ENCODE measurements around the gene PACS1.
A peak's percentile ranks its signal among the peaks of the same experiment; 100 is the strongest.

PACS1 gene

DNA sequence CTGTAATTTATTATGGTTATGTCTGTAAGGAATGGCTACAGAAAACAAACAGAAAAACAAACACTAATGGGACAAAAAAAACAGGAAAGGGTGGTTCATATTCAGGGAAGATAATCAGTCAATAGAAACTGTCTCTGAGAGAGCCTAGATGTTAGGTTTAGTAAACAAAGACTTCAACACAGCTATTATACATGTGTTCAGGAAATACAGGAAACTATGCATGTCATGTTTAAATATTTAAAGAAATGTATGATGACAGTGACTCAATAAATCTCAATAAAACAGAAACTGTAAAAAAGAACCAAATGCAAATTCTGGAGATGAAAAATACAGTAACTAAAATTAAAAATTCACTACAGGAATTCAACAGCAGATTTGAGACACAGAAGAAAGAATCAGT, 76.0 kb downstream of the PACS1 start:
- DNase-seq, result no peak

DNA sequence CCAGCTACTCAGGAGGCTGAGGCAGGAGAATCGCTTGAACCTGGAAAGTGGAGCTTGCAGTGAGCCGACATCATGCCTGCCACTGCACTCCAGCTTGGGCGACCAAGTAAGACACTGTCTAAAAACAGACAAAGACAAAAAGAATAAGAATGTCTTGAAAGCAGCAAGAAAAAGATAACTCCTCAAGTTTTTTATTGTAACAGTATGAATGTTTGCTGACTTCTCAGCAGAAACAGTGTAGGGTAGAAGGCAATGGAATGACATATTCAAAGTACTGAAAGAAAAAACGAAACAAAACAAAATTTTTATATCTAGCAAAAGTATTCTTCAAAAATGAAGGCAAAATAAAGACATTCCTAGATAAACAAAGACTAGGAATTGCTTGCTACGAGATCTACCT, 76.9 kb downstream of the PACS1 start:
- no peak for DNase-seq

DNA sequence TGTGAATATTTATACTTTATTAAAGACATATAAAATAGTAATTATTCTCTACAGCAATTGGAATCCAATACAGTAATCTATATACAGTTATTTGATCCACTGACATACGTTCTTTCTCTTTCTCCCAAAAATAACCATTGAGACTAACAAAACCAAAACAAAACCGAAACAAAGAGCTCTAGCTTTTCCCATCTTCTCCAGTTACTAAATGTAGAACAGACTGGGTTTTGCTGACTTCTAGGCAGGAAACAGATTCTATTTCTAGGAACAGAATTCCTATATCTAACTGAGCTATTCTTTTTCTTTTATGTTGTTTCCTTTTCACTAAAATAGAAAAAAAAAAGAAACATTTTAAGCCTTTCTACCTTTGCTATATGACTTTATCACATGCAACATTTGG, 80.1 kb downstream of the PACS1 start:
- DNase-seq, result no peak

DNA sequence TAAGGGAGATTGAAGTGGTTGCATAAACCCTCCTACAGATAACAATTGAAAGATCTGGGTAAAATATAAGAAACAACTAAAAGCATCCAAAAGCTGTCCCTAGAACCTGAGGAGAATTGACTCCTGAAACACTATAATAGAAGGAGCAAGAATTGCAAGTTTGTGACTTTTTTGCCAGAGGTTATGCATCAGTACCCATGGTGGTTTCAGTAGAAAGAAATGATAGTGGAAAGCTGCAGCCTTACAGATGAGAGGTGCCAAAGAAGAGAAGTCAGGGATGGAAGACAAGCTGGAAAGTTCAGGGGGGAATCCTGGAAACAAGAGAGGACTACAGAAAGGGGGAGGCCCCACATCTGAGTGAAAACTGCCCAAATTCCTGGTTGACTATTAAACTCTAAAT, 80.7 kb downstream of the PACS1 start:
- no peak for DNase-seq

DNA sequence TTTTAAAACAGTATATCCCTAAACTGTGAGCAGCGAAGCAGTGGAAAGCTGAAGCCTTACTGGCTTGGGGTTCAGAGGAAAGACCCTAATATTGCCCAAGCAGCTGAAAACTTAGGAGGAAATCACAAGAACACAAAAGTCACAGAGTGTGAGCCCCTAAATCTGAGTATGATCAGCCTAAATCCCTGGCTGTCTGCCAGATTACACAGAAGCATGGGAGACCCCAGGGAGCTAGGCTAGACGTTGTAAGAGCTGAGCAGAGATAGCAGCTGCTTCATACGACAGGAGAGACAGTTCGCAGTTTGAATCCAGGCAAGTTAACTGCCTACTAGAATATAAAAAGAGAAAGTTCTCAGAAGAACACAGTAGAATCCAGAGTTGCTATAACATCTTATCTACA, 81.2 kb downstream of the PACS1 start:
- DNase-seq, result no peak

DNA sequence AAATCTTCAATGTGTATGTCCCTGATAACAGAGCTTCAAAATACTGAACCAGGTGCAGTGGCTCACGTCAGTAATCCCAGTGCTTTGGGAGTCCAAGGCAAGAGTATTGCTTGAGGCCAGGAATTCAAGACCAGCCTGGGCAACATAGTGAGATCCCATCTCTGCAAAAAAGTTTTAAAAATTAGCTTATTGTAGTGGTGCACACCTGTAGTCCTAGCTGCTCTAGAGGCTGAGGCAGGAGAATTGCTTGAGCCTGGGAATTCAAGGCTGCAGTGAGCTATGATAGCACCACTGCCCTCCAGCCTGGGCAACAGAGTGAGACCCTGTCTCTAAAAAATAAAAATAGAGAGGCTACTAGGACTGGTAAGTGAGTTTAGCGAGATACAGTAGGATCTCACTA, 84.0 kb downstream of the PACS1 start:
- no peak for DNase-seq

DNA sequence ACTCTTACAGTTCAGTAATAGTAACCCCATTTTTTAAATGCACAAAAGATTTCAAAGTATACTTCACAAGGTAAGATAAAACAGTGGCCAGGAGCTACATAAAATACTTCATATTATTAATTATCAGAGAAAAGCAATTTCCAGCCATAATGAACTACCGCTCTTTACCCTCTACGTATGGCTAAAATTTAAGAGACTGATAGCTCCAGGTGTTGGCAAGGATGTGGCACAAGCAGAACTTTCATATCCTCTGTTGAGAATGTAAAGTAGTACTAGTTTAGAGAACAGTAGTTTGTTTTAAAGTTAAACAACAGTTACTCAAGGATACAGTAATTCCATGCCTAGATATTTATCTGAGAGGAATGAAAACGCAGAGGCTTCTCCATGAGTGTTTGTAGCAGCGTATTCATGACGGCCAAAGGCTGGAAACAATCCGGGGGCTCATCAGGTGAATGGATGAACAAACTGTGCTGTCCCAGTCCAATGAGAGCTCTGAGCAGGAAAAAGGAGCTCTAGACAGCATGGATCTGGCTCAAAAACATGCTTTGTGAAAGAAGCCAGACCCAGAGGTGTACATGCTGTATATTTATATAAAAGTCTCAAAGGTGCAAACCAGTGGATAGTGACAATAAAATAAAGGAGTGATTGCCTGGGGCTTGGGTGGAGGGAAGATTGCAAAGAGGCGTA, 85.5 kb downstream of the PACS1 start:
- DNase-seq, result no peak

DNA sequence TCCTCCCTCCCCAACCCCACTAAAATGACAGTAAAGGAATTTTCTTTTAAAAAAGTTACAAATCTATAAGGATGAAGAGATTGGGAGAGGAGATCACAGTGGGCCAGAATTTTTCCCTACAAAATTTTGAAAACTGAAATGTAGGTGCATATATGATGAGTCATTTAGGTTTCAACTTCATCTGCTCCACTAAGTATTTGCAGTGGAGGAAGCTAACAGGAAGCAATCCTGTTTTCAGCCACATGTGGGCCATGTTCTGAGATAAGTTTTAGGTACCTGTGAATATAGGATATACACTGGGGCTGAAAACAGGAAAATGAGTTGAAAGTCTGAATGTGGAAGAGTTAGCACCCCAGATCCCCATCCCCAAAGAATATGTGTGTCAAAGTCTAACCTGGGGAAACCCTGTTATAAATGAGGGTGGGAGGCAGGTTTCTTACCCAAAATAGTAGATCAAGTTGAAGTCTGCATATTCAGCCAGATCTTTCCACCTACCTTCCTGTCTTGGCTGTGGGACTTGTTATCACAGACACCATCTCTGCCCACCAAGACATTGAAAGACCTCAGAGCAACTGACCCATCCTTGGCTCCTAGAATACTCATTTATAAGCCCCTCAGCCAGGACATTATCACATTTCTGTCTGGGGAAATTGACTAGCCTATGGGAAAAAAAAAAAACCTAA, 87.3 kb downstream of the PACS1 start:
- peak in 1 of 2 experiments; percentile 8 for DNase-seq

DNA sequence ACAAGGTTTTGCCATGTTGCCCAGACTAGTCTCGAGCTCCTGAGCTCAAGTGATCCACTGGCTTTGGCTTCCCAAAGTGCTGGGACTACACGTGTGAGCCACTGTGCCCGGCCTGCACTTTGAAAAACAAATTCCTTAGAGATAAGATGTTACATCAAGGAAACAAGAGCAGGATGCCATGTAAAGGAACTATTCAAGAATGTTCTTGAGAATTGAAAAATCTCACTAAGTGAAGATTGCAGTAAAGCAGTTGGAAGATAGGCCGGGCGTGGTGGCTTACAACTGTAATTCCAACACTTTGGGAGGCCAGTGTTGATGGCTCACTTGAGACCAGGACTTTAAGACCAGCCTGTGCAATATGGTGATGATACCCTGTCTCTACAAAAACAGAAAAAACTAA, 88.1 kb downstream of the PACS1 start:
- DNase-seq, result no peak

DNA sequence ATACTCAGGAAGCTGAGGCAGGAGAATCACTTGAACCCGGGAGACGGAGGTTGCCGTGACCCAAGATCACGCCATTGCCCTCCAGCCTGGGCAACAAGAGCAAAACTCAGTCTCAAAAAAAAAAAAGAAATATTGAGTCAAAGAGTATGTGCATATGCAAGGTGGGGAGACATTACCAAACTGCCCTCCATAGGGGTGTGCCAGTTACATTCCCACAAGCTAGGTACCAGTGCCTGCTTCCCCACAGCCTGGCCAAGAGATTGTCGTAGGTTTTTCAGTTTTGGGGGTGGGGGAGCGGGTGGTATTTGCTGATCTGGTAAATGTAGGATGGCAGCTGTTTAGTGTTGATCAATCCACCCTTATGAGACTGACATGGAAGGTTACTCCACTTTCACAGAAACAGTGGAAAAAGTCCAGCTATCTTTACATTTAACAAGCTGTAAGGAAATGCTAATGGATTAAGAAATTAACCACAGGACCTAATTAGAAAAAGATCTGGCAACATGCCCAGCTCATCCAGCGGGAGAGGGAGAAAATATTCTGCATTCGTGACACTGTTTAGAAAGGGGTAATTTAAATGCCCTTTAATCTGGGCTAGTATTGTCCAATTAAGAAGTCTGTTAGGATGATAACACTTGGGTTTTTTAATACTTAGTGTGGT, 89.4 kb downstream of the PACS1 start:
- no peak for DNase-seq

DNA sequence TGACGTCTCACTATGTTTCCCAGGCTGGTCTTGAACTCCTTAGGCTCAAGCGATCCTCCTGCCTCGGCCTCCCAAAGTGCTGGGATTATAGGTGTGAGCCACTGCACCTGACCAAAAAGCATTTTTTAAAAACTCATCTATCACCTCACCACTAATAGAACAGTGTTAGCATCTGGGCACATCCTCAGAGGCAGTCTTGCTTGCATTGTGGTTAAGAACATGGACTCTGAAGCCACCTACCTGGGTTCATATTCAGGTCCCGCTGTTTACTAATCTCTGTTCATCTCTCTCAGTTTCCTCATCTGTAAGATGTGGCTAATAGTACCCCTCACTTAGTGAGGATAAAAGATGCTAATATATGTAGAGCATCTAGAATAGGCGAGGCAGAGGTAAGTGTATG, 90.6 kb downstream of the PACS1 start:
- DNase-seq, result no peak

DNA sequence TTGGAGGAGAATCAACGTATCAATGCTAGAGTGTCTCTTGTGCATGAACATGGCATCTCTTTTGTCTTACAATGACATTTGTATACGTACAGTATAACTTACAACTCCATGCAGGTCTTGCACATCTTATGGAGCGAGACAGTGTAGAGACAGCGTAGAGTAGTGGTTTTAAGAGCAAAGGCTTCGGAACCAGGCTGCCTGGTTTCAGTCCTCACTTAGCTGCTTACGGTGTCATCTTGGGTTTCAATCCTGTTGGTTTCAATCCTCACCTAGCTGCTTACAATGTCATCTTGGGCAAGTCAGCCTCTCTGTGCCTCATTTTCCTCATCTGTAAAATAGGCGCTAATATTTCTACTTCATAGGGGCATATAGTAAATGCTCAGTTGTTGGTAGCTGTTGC, 98.2 kb downstream of the PACS1 start:
- no peak for DNase-seq

DNA sequence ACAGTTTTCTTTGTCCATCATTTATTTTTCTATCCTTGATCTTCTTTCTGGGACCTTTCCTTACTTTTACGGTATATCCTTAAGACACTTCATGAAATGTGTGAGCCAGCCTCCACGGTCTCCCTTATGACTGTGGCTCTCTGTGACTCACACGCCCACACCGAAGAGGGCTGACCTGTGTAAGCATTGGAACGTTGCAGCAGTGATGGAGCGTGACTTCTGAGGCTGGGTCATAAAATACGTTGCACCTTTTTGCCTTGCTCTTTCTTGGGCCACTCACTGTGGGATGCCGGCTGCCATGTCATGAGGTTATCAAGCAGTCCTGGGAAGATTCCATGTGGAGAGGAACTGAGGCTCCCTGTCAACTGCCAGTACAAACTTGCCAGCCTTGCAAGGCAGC, 102.1 kb downstream of the PACS1 start:
- DNase-seq, result no peak

DNA sequence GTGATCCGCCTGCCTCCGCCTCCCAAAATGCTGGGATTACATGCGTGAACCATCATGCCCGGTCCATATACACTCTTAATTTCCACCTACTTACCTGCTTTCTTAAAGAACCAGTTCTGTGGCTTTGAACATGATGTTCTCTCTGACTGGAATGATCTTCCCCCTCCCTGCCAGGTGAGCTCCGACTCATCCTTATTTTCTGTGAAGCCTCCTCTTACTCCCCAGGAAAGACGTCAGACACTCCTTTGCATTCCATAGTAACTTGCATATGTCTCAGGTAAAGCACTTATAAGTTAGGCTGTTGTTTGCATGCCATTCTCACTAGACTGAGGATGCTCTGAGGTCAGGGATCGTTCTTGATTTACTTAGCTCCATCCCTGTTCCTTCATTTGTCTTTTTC, 106.6 kb downstream of the PACS1 start:
- DNase-seq, result no peak

DNA sequence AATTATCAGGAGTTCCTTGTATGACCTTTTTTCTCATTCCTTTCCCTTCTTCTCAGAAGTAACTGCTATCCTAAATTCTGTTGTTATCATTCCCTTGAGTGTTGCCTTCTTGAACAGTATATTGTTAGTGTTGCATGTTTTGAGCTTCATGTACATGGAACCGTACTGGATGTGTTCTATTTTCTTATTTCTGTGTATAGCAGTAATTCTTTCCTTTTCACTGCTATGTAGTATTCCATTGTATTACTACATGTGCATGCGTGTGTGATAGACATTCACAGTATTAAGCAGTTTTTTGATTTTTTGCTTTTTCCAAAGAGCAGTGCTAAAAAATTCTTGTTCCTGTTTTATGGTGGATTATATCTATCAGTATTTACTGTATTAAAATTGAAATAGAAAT, 108.1 kb downstream of the PACS1 start:
- no peak for DNase-seq

DNA sequence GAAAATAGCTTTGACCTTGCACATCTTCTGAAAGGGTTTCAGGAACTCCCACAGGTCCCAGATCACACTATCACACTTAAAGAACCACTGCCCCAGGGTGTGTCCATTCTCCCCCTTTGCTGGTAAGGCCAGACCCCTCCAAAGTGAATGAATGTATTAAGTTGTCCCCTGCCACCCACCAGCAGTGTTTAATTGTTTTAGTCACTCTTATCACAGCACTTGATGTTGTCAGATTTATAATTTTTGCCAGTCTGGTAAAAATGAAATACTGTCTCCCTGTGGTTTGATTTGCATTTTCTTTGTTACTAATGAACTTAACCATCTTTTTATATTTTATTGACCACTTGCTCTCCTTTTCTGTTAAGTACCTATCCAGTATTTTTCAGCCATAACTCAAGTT, 108.8 kb downstream of the PACS1 start:
- no peak for DNase-seq

DNA sequence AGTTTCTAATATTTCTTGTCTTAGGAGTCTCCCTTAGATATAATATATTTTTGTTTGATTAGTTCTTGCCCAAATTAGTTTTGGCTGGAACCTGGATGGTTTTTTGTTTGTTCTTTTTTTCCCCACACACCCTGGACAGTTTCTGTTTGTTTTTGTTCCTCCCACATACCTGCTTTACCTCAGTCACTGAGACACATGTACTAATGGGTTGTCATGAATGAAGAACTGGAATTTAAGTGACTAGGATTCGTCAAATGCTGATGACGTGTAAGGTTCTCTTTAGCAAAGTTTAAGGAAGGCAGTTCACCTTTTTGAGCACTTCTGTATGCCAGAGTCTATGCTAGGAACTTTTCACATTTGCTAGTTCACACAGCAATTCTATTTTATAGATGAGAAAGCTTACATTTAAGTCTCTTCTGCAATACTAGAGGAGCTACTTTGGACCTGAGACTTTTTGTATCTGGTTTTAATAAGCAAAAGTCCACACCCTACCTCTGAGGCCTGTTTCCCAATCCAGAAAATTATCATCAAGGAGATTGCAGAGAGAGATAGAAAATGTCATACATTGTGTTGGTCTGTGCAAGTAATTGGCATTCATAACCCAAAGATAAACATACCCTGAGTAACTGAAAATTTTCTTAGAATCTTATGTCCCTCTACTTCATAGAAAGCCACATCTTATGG, 111.7 kb downstream of the PACS1 start:
- no peak for DNase-seq

DNA sequence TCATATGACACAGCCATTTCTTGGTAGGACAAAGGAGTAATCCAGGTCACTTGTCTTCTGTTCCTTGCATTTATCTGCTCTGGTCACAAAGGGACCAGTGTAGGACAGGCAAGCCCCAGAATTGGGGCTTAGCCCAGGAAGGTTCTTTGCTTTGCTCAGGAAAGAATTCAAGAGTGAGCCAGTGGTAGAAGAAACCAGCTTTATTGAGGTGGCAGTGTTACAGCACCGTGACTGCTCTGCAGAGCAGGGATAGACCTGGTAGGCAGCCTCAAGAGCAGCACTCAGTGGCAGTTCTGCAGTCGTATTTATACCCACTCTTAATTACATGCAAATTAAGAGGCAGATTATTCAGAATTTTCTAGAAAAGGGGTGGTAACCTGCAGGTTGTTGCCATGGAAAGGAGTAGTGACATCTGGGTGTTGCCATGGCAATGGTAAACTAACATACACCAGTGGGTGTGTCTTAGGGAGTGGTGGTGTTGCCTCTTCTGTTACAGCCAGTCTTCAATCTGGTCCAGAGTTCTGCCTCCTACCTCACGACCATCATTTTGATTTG, 113.5 kb downstream of the PACS1 start:
- DNase-seq, result no peak

DNA sequence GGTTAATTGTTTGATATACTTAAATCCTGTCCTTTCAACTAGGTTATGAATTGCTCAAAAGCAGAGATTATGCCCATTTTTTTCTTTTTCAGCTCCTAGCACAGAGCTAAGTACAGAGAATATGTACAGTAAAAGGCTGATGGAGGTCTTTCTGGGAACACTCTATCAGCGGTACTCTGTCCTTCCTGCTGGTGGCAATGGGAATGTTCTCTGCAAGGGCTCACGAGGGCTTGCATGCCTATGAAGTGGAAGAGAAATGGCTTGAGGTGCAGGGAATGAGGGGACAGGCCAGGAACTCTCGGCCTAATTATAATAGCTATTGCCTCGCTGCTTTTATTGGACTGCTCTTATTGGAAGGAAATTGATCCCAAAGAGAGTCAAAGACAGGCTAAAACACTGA, 114.7 kb downstream of the PACS1 start:
- no peak for DNase-seq

DNA sequence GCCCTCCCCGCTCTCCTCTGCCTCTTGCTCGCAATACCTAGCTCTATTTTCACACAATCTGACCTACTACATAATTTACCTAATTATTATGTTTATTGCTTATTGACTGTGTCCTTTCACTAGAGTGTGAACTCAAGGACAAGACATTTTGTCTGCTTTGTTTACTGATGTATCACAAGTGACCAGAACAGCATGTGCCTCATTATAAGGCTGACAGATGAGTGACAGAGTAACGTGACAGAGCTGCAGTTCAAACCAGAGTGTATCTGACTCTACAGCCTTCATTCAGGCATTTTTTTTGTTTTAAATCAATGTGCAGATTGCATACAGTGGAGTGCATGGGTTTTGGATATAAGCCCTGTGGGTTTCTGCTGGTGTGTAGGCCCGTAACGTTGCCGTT, 116.4 kb downstream of the PACS1 start:
- DNase-seq, result no peak

DNA sequence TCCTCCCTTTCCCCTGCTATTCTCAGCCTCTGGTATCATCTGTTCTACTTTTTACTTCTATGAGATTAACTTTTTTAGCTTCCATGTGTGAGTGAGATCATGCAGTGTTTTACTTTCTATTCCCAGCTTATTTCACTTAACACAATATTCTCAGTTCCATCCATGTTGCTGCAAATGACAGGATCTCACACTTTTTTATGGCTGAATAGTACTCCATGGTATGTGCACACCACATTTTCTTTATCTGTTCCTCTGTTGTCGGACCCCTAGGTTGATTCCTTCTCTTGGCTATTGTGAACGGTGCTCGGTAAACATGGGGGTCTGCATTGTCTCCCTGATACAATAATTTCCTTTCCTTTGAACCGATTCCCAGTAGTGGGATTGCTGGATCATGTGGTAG, 117.4 kb downstream of the PACS1 start:
- no peak for DNase-seq

DNA sequence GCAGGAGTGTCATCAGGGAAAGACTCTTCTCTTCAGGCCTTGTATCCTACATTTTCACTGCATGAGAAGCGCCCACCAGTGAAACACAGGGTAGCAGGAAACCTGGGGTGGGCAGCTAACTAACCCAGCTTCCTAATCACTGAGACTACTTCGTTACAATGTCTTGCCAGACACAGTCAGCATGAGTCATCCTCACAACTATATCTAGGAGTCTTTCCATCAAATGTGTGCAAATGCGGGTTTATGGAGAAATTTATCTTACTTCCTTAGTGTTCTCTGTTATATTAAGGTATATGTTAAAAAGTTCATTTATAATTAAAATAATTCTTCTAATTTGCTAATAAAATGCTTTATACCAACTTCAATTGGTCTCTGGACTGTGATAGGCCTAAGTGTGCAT, 118.5 kb downstream of the PACS1 start:
- DNase-seq, result peak; percentile 29 to 43

DNA sequence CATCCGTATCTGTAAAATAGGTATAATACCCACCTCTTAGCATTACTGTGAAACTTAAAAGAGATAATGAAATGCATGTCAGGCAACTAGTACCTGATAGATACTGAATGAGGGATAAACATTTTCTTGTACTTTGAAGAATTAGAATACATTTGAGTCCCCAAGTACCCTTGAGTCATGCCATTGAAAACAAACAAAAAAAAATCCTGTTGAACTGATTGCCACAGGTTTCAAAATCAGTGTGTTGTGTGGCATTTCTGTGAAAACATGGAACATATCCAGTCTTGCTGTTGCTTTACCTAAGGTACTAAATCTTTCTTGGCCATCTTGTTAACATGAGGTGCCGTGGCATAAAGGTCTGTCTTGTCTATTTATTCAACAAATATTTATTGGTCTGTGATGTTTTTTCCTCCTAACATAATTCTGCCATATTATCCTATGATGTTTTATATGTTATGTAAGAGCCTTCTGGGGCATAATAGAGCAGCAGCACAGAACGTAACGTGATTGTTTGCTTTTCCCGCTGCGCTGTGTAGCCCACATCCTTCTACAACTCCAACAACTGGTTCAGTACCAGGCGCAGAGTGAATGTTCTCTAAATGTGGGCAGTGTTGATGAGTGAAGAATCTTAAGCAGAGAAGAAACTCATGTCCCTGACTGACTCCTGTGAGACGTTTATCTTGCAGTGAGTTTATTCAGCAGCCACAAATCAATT, 119.1 kb downstream of the PACS1 start:
- no peak for DNase-seq
